ENCODE results near the gene MTOR.

DNA sequence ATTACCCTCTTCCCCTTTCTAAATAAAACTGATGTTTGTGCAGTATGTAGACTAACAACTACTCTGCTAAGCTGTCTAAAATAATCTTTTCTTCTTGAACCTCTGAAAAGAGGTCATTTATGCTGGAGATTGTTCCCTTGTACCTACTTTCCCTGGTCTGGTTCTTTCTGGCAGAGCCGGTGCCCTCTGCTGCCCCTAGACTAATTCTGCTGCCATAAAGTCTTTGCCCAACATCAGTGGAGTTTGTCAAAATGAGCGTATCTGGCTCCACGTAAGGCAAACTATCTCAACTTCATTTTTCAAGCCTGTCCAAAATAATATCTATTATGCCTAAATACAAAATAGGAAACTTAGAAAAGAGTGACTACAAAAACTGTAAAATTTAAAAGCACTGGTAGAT lies 104.1 kb downstream of the MTOR start:
- TF ChIP-seq, protein P1, sequence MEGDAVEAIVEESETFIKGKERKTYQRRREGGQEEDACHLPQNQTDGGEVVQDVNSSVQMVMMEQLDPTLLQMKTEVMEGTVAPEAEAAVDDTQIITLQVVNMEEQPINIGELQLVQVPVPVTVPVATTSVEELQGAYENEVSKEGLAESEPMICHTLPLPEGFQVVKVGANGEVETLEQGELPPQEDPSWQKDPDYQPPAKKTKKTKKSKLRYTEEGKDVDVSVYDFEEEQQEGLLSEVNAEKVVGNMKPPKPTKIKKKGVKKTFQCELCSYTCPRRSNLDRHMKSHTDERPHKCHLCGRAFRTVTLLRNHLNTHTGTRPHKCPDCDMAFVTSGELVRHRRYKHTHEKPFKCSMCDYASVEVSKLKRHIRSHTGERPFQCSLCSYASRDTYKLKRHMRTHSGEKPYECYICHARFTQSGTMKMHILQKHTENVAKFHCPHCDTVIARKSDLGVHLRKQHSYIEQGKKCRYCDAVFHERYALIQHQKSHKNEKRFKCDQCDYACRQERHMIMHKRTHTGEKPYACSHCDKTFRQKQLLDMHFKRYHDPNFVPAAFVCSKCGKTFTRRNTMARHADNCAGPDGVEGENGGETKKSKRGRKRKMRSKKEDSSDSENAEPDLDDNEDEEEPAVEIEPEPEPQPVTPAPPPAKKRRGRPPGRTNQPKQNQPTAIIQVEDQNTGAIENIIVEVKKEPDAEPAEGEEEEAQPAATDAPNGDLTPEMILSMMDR (IDR thresholded peaks at IDR 0.05): no peak
- no peak for TF ChIP-seq EZH2 (IDR thresholded peaks at IDR 0.05; ENCODE audit: borderline replicate concordance, insufficient read depth, low read depth, low read length, poor library complexity, severe bottlenecking)
